GM19452 (cell line): ENCODE data around the gene ZDHHC1.
"Not testable (repeated sequence)": the region's sequence is repeated elsewhere in the genome, so short reads cannot be mapped to it uniquely, and the experiment has no call there.

ENCODE experiments used
- ATAC-seq: cut with Tn5 transposase; IDR thresholded peaks from one replicate; pipeline ENCODE4 v1.9.1; 2021; ENCODE audit not compliant: unreplicated experiment

Gene ZDHHC1

GRCh38 chr16:67364600-67365235 is 51.6 kb downstream of the ZDHHC1 start:
- ATAC-seq, result no peak

- no peak for ATAC-seq
These were observed 55.2 kb downstream of the ZDHHC1 start for GRCh38 chr16:67361038-67361437.

GRCh38 chr16:67359540-67360269 is 56.6 kb downstream of the ZDHHC1 start:
- not testable (repeated sequence) for ATAC-seq

- ATAC-seq, result no peak
These were observed 58.7 kb downstream of the ZDHHC1 start for GRCh38 chr16:67357561-67357960.

- no peak for ATAC-seq
These were observed 59.9 kb downstream of the ZDHHC1 start for GRCh38 chr16:67356396-67356795.

GRCh38 chr16:67352463-67352862 is 63.8 kb downstream of the ZDHHC1 start:
- not testable (repeated sequence) for ATAC-seq

GRCh38 chr16:67350324-67350723 is 66.0 kb downstream of the ZDHHC1 start:
- ATAC-seq, result no peak

- no peak for ATAC-seq
These were observed 67.1 kb downstream of the ZDHHC1 start for GRCh38 chr16:67349172-67349571.

- no peak for ATAC-seq
These were observed 69.9 kb downstream of the ZDHHC1 start for GRCh38 chr16:67346341-67346740.

- ATAC-seq, result no peak
These were observed 70.9 kb downstream of the ZDHHC1 start for GRCh38 chr16:67345401-67345800.
